Fibroblast of the conjunctiva (primary cell): Measurements from ENCODE around the gene ATRN.
"Not testable (repeated sequence)": the region's sequence is repeated elsewhere in the genome, so short reads cannot be mapped to it uniquely, and the experiment has no call there.

Experiments
- DNase-seq: peaks from one replicate; pipeline ENCODE4 v3.0.0-alpha.2; 2010; ENCODE audit warnings: low read depth

The ATRN gene

DNA sequence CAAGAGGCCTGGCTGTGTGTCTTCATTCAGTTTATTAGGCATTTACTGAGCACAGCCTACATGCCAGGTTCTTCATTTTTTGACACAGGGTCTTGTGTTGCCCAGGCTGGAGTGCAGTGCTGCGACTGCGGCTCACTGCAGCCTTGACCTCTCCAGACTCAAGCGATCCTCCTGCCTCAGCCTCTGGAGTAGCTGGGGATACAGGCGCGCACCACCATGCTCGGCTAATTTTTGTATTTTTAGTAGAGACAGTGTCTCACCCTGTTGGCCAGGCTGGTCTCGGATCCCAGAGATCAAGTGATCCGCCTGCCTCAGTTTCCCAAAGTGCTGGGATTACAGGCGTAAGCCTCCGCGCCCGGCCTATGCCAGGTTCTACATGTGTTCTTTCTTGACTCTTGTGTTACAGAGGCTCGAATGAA is 601 bp upstream of the ATRN start:
- no peak for DNase-seq

DNA sequence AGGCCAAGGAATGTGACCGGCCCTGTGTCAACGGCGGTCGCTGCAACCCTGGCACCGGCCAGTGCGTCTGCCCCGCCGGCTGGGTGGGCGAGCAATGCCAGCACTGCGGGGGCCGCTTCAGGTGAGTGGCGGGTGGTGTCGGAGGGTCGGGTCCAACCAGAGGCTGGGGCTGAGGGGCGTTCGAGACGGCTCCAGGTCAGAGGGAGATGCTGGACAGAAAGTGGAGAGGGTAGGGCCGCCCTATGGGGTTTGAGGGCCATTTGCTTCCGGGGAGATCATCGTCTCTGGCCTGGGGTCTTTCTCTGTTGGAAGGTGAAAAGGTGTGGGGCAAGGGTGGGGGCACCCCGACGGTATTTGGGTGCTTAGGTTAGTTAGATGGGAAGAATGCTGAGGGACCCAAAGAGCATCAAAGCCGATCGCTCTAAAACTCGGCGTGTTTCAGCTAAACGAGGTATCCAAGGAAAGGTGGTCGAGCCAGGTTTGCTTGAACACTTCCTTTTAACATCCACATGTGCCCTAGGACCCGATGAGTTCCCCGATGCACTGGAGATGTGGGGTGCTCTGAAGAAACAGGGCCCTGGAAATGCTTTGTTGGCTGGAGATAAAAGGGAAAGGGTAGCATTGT is 691 bp downstream of the ATRN start:
- DNase-seq: no peak

DNA sequence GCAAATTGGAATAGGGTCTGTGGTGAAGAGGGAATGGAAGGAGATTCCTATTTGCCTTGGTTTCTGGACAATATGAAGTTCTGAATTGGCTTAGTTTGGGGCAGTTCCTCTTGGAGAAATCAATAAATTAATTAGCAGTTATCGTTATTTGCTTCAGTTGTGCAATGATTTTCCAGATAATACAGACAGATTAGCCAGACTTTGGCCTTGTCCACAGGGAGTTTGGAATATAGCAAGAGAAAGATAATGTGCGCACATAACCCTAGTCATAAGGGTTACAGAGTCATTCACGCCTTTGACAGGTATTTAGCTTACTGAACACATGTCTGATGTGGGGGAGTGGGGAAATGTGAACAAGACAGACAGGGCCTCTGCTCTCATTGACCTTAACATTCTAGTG is 1.3 kb downstream of the ATRN start:
- DNase-seq: no peak

DNA sequence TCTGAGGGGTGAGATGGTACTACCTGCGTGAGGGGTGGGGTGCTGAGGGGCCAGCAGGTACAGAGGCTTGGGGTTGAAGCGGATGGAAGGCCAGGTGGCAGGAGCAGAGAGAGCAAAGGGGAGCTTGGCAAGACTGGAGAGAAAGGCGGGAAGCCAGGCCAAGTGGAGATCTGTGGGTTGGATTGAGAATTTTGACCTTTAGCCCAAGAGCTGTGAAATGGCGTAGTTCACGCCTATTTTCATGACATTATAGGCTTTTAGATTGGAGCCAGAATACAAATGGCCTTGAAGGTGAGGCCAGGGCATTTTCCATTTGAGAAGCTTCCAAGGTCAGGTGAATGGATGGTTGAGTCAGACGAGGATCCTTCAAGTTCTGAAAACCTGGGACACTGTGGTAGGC is 2.5 kb downstream of the ATRN start:
- no peak for DNase-seq

DNA sequence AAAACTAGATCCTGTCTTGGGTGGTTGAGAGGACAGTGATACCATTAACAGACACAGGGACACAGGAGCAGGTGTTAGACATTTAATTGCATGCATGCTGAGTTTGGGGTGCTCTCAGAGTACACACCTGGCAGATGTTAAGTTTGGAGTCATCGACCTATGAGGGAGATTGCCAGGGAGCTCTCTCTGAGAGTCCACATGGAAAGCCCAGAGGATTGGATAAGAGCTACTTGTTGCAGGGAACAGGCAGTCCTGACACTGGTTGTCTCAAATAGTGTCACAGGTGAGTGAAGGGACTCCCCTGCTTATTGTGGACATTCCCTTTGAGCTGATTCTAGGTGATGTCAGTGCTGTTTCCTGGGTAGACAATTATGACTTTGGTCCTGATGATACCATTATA is 3.1 kb downstream of the ATRN start:
- DNase-seq: no peak

DNA sequence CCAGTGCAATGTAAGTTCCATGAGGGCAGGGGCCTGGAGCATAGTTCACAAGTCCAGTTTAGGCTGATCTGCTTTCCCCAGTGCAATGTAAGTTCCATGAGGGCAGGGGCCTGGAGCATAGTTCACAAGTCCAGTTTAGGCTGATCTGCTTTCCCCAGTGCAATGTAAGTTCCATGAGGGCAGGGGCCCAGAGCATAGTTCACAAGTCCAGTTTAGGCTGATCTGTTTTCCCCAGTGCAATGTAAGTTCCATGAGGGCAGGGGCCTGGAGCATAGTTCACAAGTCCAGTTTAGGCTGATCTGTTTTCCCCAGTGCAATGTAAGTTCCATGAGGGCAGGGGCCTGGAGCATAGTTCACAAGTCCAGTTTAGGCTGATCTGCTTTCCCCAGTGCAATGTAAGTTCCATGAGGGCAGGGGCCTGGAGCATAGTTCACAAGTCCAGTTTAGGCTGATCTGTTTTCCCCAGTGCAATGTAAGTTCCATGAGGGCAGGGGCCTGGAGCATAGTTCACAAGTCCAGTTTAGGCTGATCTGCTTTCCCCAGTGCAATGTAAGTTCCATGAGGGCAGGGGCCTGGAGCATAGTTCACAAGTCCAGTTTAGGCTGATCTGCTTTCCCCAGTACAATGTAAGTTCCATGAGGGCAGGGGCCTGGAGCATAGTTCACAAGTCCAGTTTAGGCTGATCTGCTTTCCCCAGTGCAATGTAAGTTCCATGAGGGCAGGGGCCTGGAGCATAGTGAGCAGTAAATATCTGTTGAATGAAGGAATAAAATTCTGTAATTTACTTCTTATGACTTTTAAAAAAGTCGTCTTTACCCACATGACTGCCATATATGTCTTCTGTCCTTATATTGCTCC is 6.4 kb downstream of the ATRN start:
- not testable (repeated sequence) for DNase-seq

- DNase-seq: no peak
Observed at GRCh38 chr20:3477861-3478544, 7.2 kb downstream of the ATRN start.

DNA sequence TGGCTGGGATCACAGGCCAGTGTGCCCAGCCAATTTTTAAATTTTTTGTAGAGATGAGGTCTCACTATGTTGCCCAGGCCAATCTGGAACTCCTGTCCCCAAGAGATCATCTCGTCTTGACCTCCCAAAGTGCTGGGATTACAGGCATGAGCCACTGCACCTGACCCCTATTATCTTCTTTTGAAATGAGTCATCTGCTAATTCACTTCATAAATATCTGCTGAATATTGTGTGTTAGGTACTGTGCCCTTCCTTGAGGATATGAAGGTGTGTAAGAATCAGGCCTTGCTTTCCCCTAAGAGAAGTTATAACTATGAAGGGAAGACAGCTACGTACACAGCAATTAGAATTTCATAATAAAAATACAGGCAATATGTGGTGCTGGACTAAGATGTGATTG is 8.2 kb downstream of the ATRN start:
- no peak for DNase-seq

- DNase-seq: no peak
Observed at GRCh38 chr20:3479759-3480615, 9.2 kb downstream of the ATRN start.

DNA sequence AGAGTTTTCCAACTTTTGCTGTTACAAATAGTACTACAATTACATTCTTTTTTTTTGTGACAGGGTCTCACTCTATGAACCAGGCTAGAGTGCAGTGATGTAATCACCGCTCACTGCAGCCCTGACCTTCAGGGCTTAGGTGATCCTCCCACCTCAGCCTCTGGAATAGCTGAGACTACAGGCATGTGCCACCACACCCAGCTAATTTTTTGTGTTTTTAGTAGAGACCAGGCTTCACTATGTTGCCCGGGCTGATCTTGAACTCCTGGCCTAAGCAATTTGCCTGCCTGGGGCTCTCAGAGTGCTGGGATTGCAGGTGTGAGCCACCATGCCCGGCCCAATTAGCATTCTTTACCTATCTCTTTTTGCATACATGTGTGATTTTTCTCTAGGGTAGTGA is 12.5 kb downstream of the ATRN start:
- no peak for DNase-seq

DNA sequence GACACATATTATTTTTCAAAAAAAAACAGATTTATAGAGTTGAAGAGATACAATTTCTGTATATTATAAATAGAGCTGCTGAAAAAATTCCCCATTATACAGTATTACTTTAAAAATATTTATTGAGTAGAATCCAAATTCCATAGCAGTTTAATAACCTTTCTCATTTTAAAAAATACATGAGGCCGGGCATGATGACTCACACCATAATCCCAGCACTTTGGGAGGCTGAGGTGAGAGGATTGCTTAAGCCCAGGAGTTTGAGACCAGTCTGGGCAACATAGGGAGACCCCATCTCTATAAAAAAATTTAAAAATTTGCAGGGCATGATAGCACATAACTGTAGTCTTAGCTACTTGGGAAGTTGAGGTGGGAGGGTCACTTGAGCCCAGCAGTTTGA is 13.0 kb downstream of the ATRN start:
- DNase-seq: no peak

- no peak for DNase-seq
Observed at GRCh38 chr20:3485913-3486312, 15.1 kb downstream of the ATRN start.

- DNase-seq: no peak
Observed at GRCh38 chr20:3486850-3487249, 16.0 kb downstream of the ATRN start.

GRCh38 chr20:3492669-3493068 is 21.9 kb downstream of the ATRN start:
- no peak for DNase-seq

- DNase-seq: no peak
Observed at GRCh38 chr20:3494218-3494617, 23.4 kb downstream of the ATRN start.

- no peak for DNase-seq
Observed at GRCh38 chr20:3502878-3503277, 32.1 kb downstream of the ATRN start.

- no peak for DNase-seq
Observed at GRCh38 chr20:3505148-3505547, 34.3 kb downstream of the ATRN start.

GRCh38 chr20:3509064-3509463 is 38.2 kb downstream of the ATRN start:
- no peak for DNase-seq

DNA sequence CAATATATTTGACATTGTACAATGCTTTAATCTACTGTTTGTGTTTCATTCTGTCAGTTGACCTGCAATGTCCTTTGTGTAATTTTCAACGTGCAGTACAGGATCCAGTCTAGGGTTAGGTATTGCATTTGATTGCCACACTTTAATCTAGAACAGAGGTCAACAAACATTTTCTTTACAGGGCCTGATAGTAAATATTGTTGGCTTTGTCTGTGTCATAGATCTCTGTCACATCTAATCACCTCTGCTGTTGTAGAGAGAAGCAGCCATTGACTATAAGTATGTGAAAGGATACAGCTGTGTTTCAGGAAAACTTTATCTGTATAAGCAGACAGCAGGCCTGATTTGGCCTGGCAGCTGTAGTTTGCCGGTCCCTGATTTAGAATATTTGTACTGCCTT is 39.3 kb downstream of the ATRN start:
- DNase-seq: no peak

- not testable (repeated sequence) for DNase-seq
Observed at GRCh38 chr20:3512239-3512638, 41.4 kb downstream of the ATRN start.

- no peak for DNase-seq
Observed at GRCh38 chr20:3514012-3514642, 43.3 kb downstream of the ATRN start.
